HCT116 (cell line): ENCODE data around the gene KCNJ8. TPM values are rescaled to one million over a fixed set of nuclear protein-coding genes. Genes with fewer than 3 reads are reported as not detected.

Experiments used
- ATAC-seq: fragments of 200-7000 bp; cut with Tn5 transposase; 2 replicates; pipeline ENCODE4 v1.9.1; 2020; ENCODE audit warnings: mild to moderate bottlenecking, moderate library complexity
- BruUV-seq: library from RNA; stranded (reverse); fragments of 400-500 nt; replicated peaks from 2 replicates; lab custom pipeline; 2021; lab: Mats Ljungman, UMichigan
- CTCF ChIA-PET: fragments of 300-600 bp; sonication (Branson Sonifier 250); formaldehyde crosslinking; loops from one replicate; lab custom pipeline; 2021; ENCODE audit warnings: antibody characterized with exemption; lab: Charles Lee
- POLR2A ChIA-PET: fragments of 300-600, 350-600 bp; sonication (Branson Sonifier 250); formaldehyde crosslinking; loops from one replicate; lab custom pipeline; 2021; ENCODE audit warnings: antibody characterized with exemption; lab: Charles Lee
- RAD21 ChIA-PET, 2 experiments: fragments of 300-600 bp; sonication (Branson Sonifier 250); formaldehyde crosslinking; loops; one replicate each; lab custom pipeline; 2023; ENCODE audit warnings: low total read pairs in 2 of 2; ENCODE audit not compliant: uncharacterized antibody in 2 of 2, unreplicated experiment in 2 of 2, low non-redundant PET in 1 of 2; lab: Charles Lee
- DNase-seq: peaks from one replicate; pipeline ENCODE4 v3.0.0-alpha.2; 2010; ENCODE audit warnings: low read depth, low spot score
- H2AFZ ChIP-seq: fragments of 200-600 bp; shearing (Covaris generic), sonication (generic); 2 replicates; pipeline ENCODE4 v1.6.1; 2017; ENCODE audit warnings: low read depth, mixed run types, mixed read lengths, antibody characterized with exemption, low read length; ENCODE audit not compliant: poor library complexity, severe bottlenecking
- H3K27ac ChIP-seq: 2 replicates; pipeline ENCODE4 v1.5.1; 2012; ENCODE audit warnings: low read depth, low read length
- H3K27me3 ChIP-seq: fragments of 200-600 bp; sonication (generic); 2 replicates; pipeline ENCODE4 v1.6.1; 2016; ENCODE audit warnings: mixed run types, low read length, mixed read lengths; ENCODE audit not compliant: insufficient read depth
- H3K36me3 ChIP-seq, 2 experiments: fragments of 200-500 bp in 1 of 2; fragments of 200-600 bp in 1 of 2; sonication (Bioruptor generic) in 1 of 2; sonication (generic) in 1 of 2; 2 replicates each; pipeline versions ENCODE4 v1.5.1 to v1.6.1; 2014 to 2016; ENCODE audit warnings: low read length in 2 of 2, inconsistent platforms in 1 of 2, mixed read lengths in 1 of 2, mixed run types in 1 of 2; ENCODE audit not compliant: insufficient read depth in 2 of 2, control insufficient read depth in 1 of 2
- H3K4me1 ChIP-seq, 2 experiments: fragments of 200-600 bp in 1 of 2; sonication (generic) in 1 of 2; 2 replicates each; pipeline versions ENCODE4 v1.5.1 to v1.6.1; 2012 to 2017; ENCODE audit warnings: low read length in 2 of 2, inconsistent platforms in 1 of 2, mild to moderate bottlenecking in 1 of 2, mixed read lengths in 1 of 2, mixed run types in 1 of 2, moderate library complexity in 1 of 2; ENCODE audit not compliant: insufficient read depth in 2 of 2, control insufficient read depth in 1 of 2
- H3K4me2 ChIP-seq: fragments of 200-600 bp; sonication (generic); 2 replicates; pipeline ENCODE4 v1.6.1; 2017; ENCODE audit warnings: mixed run types, low read length, mixed read lengths
- H3K4me3 ChIP-seq, 2 experiments: fragments of 200-600 bp in 1 of 2; sonication (generic) in 1 of 2; replicated peaks in 1 of 2; 2 replicates each; pipeline ENCODE4 v1.5.1; 2011 to 2016; ENCODE audit warnings: low read length in 2 of 2, control low read depth in 1 of 2, low read depth in 1 of 2, mild to moderate bottlenecking in 1 of 2, mixed read lengths in 1 of 2, mixed run types in 1 of 2
- H3K79me2 ChIP-seq: fragments of 200-600 bp; sonication (generic); 2 replicates; pipeline ENCODE4 v1.6.1; 2017; ENCODE audit warnings: mild to moderate bottlenecking, mixed run types, low read length, moderate library complexity, mixed read lengths; ENCODE audit not compliant: insufficient read depth
- H3K9ac ChIP-seq: fragments of 200-600 bp; sonication (generic); 2 replicates; pipeline ENCODE4 v1.6.1; 2016; ENCODE audit warnings: low read length, mixed read lengths
- H3K9me2 ChIP-seq: fragments of 200-600 bp; sonication (generic), shearing (Covaris generic); 2 replicates; pipeline ENCODE4 v1.6.1; 2017; ENCODE audit warnings: mixed run types, mild to moderate bottlenecking, moderate library complexity; ENCODE audit not compliant: insufficient read depth
- H3K9me3 ChIP-seq, 2 experiments: fragments of 200-500 bp in 1 of 2; fragments of 200-600 bp in 1 of 2; sonication (Bioruptor generic) in 1 of 2; sonication (generic) in 1 of 2; 2 replicates each; pipeline ENCODE4 v1.6.1; 2014 to 2017; ENCODE audit warnings: low read length in 2 of 2, mixed read lengths in 2 of 2, inconsistent platforms in 1 of 2, low read depth in 1 of 2, mild to moderate bottlenecking in 1 of 2, mixed run types in 1 of 2, moderate library complexity in 1 of 2; ENCODE audit not compliant: control insufficient read depth in 1 of 2, insufficient read depth in 1 of 2
- H4K20me1 ChIP-seq: fragments of 200-600 bp; sonication (generic), shearing (Covaris generic); 2 replicates; pipeline ENCODE4 v1.6.1; 2017; ENCODE audit warnings: mixed run types, mild to moderate bottlenecking, moderate library complexity; ENCODE audit not compliant: insufficient read depth
- CEBPB ChIP-seq: IDR thresholded peaks from 2 replicates; pipeline ENCODE4 v1.6.1; 2012; ENCODE audit warnings: low read depth
- EGR1 ChIP-seq: IDR thresholded peaks from 2 replicates; pipeline ENCODE4 v1.6.1; 2012; ENCODE audit warnings: low read depth
- ELF1 ChIP-seq: IDR thresholded peaks from 2 replicates; pipeline ENCODE4 v1.6.1; 2012; ENCODE audit warnings: low read depth, borderline replicate concordance
- EZH2phosphoT487 ChIP-seq: fragments of 200-600 bp; IDR thresholded peaks from 2 replicates; pipeline ENCODE4 v1.6.1; 2018; ENCODE audit warnings: antibody characterized with exemption, borderline replicate concordance
- POLR2A ChIP-seq: IDR thresholded peaks from 2 replicates; pipeline ENCODE4 v1.7.0; 2011; ENCODE audit warnings: borderline replicate concordance; ENCODE audit not compliant: insufficient read depth, insufficient read length; ENCODE audit errors: extremely low read depth
- RAD21 ChIP-seq: IDR thresholded peaks from 2 replicates; pipeline ENCODE4 v1.6.1; 2012; ENCODE audit warnings: low read depth, mild to moderate bottlenecking
- REST ChIP-seq: IDR thresholded peaks from 2 replicates; pipeline ENCODE4 v1.6.1; 2012; ENCODE audit warnings: low read depth
- SP1 ChIP-seq: IDR thresholded peaks from 2 replicates; pipeline ENCODE4 v1.6.1; 2012; ENCODE audit warnings: low read depth
- SRF ChIP-seq: IDR thresholded peaks from 2 replicates; pipeline ENCODE4 v1.6.1; 2012; ENCODE audit warnings: low read depth
- TCF7L2 ChIP-seq: IDR thresholded peaks from 2 replicates; pipeline ENCODE4 v1.7.0; 2011; ENCODE audit warnings: borderline replicate concordance, inconsistent platforms; ENCODE audit not compliant: insufficient read depth, insufficient read length; ENCODE audit errors: extremely low read depth
- ZFX ChIP-seq: fragments of 450-650 bp; IDR thresholded peaks from 2 replicates; pipeline ENCODE4 v1.6.1; 2017
- ZNF274 ChIP-seq: fragments of 200-500 bp; sonication (Bioruptor generic); IDR thresholded peaks from 2 replicates; pipeline ENCODE4 v1.6.1; 2014; ENCODE audit warnings: mild to moderate bottlenecking, low read depth, low read length, inconsistent platforms
- intact Hi-C: fragments of 100-400 bp; cut with micrococcal nuclease; formaldehyde crosslinking; loops from 2 replicates; pipeline ENCODE4 v1.10.0; 2022
- total RNA-seq: library from RNA; stranded (reverse); gene quantifications from one replicate; pipeline ENCODE4 v1.2.1, GENCODE V29; 2021; ENCODE audit not compliant: unreplicated experiment
- TF ChIP-seq, protein P1 (sequence below): IDR thresholded peaks from 2 replicates; pipeline ENCODE4 v1.6.1; 2012

KCNJ8 gene
- total RNA-seq, 1 experiment from 2014 or later = 0.17 TPM

GRCh38 chr12:21718403-21718802 is 56.1 kb downstream of the KCNJ8 start:
- RAD21 ChIA-PET = no interaction called here
- no peak overlapping the region for H3K4me2 ChIP-seq
- no peak overlapping the region for H3K27ac ChIP-seq
- H3K79me2 ChIP-seq = no peaks in the 10 kb centered on the region
- no peak overlapping the region for H3K9ac ChIP-seq
- no peaks in the 10 kb centered on the region for H3K4me1 ChIP-seq
- no TSS peak for BruUV-seq
- no peaks in the 10 kb centered on the region for H3K36me3 ChIP-seq
- H3K27me3 ChIP-seq = no peaks in the 10 kb centered on the region
- H3K9me3 ChIP-seq = no peaks in the 10 kb centered on the region
- no peak overlapping the region for H3K4me3 ChIP-seq
- no peak for DNase-seq
- H4K20me1 ChIP-seq = no peaks in the 10 kb centered on the region
- CTCF ChIA-PET = no interaction called here
- ATAC-seq = no peak
- TF ChIP-seq REST (no peak), CEBPB (no peak), POLR2A (no peak), ZNF274 (no peak), EGR1 (no peak), SP1 (no peak), ZFX (no peak), ELF1 (no peak), RAD21 (no peak), SRF (no peak), EZH2phosphoT487 (no peak), TCF7L2 (no peak)
- TF ChIP-seq, protein P1, sequence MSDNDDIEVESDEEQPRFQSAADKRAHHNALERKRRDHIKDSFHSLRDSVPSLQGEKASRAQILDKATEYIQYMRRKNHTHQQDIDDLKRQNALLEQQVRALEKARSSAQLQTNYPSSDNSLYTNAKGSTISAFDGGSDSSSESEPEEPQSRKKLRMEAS = no peak
- POLR2A ChIA-PET = no interaction called here
- intact Hi-C loops = no loop called here
- H2AFZ ChIP-seq = no peak overlapping the region
- no peaks in the 10 kb centered on the region for H3K9me2 ChIP-seq
